Amygdala (tissue), 56 donors: ENCODE results near the gene SENP5.
"Not testable (repeated sequence)": the region's sequence is repeated elsewhere in the genome, so short reads cannot be mapped to it uniquely, and the experiment has no call there.

Experiments used
- DNase-seq, 56 donors: peaks; one replicate each; lab custom pipeline; 2025; lab: John Stamatoyannopoulos, UW

SENP5 gene

GRCh38 chr3:196867507-196868296 is at the start of gene SENP5:
Gene SENP5 (plus strand): TSS chr3:196867920. CDS start chr3:196885182, 17,262 bp downstream.
- peak; percentile 3 to 95 (median 85) for DNase-seq

- no peak for DNase-seq
Measured at GRCh38 chr3:196821806-196822355, 45.8 kb upstream of the SENP5 start.

- DNase-seq = not testable (repeated sequence)
Measured at GRCh38 chr3:196829651-196830050, 38.1 kb upstream of the SENP5 start.

GRCh38 chr3:196835086-196835485 is 32.6 kb upstream of the SENP5 start:
- no peak for DNase-seq

GRCh38 chr3:196836626-196837025 is 31.1 kb upstream of the SENP5 start:
- DNase-seq = not testable (repeated sequence)

GRCh38 chr3:196837819-196838420 is 29.8 kb upstream of the SENP5 start:
- DNase-seq = peak in 19 of 56 donors; percentile 0 to 54 (median 11)

- DNase-seq = not testable (repeated sequence)
Measured at GRCh38 chr3:196839351-196839750, 28.4 kb upstream of the SENP5 start.

- peak in 2 of 56 donors; percentile 0 to 14 for DNase-seq
Measured at GRCh38 chr3:196842567-196843434, 24.9 kb upstream of the SENP5 start.

GRCh38 chr3:196843435-196844110 is 24.1 kb upstream of the SENP5 start:
- no peak for DNase-seq

- not testable (repeated sequence) for DNase-seq
Measured at GRCh38 chr3:196844235-196845219, 23.2 kb upstream of the SENP5 start.

- not testable (repeated sequence) for DNase-seq
Measured at GRCh38 chr3:196848375-196848774, 19.3 kb upstream of the SENP5 start.

GRCh38 chr3:196849180-196849741 is 18.5 kb upstream of the SENP5 start:
- DNase-seq = no peak

- DNase-seq = not testable (repeated sequence)
Measured at GRCh38 chr3:196863000-196863399, 4.7 kb upstream of the SENP5 start.

- DNase-seq = no peak
Measured at GRCh38 chr3:196867155-196867506, 589 bp upstream of the SENP5 start.

- peak in 14 of 56 donors; percentile 6 to 55 (median 26) for DNase-seq
Measured at GRCh38 chr3:196868297-196868661, 559 bp downstream of the SENP5 start.

- no peak for DNase-seq
Measured at GRCh38 chr3:196872316-196872715, 4.6 kb downstream of the SENP5 start.

- not testable (repeated sequence) for DNase-seq
Measured at GRCh38 chr3:196874511-196875094, 6.9 kb downstream of the SENP5 start.

- no peak for DNase-seq
Measured at GRCh38 chr3:196875258-196875657, 7.5 kb downstream of the SENP5 start.
